SIG-M5 (cell line): Measurements from ENCODE around the gene RPGRIP1.
"Not testable (repeated sequence)": the region's sequence is repeated elsewhere in the genome, so short reads cannot be mapped to it uniquely, and the experiment has no call there.

Source experiments
- DNase-seq: peaks from one replicate; lab custom pipeline; 2025; lab: John Stamatoyannopoulos, UW

The RPGRIP1 gene

GRCh38 chr14:21302013-21302835, 22.3 kb downstream of the RPGRIP1 start:
- no peak for DNase-seq

DNA sequence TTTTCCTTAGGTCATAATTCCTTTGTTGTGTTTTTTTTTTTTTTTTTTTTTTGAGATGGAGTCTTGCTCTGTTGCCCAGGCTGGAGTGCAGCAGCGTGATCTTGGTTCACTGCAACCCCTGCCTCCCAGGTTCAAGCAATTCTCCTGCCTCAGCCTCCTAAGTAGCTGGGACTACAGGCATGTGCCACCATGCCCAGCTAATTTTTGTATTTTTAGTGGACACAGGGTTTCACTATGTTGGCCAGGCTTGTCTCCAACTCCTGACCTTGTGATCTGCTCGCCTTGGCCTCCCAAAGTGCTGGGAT, 22.9 kb downstream of the RPGRIP1 start:
- not testable (repeated sequence) for DNase-seq

- no peak for DNase-seq
Measured at GRCh38 chr14:21307637-21308036, 27.8 kb downstream of the RPGRIP1 start.

DNA sequence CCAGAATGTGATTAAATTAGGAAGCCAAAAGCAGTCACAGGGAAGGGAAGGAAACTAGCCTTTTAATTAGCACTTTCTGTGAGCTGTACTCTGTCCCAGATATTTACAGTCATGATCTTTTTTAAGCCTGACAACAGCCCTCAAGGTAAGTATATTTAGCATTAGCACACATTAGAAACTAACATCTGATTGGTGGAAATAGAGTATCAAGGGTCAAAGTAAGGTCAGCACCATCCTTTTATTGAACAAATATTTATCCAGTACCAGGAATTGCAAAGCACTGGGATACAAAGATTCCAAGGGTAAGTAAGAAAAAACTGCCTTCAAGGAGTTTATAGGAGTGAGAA, 28.2 kb downstream of the RPGRIP1 start:
- DNase-seq: no peak

DNA sequence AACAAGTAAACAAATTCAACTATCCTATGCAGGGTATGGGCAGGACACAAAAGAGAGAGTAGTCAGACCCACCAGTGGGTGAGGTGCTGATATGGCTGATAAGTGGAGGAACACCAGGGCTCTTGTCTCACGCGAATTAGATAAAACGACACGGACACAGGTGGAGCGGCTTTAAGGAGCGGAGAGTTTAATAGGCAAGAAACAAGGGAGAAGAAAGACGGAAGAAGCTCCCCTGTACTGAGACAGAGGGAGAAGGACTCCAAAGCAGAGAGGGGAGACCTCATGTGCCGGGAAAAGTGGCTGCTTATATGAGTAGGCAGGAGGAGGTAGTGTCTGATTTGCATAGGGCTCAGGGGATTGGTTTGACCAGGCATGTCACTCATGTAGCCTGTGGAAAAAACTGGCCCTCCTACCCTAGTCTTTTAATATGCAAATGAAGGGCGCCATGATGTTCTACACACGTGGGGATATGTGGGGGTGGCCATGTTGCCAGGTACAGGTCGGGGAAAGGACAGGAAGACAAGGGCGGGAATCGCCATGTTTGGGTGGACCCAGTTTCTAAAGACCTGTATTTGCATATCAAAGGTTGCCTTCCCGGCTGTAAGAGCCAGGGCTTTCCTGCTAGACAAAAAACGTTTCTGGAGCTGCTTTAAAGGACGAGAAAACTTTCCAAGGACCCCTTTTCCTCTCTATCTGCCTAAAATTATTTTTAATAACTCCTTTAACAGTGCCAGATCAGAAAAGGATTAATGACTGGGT, 28.8 kb downstream of the RPGRIP1 start:
- DNase-seq: no peak

DNA sequence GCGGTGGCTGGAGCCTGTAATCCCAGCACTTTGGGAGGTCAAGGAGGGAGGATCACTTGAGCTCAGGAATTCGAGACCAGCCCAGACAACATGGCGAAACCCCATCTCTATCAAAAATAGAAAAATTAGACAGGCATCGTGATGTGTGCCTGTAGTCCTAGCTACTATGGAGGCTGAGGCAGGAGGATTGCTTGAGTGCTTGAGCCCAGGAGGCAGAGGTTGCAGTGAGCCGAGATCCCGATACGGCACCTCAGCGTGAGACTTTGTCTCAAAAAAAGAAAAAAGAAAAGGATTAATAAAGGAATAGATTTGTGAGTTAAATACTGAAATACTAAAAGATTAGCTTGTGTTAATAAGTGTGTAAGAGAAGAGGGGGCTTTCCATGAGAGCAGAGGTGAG, 29.4 kb downstream of the RPGRIP1 start:
- DNase-seq: no peak

DNA sequence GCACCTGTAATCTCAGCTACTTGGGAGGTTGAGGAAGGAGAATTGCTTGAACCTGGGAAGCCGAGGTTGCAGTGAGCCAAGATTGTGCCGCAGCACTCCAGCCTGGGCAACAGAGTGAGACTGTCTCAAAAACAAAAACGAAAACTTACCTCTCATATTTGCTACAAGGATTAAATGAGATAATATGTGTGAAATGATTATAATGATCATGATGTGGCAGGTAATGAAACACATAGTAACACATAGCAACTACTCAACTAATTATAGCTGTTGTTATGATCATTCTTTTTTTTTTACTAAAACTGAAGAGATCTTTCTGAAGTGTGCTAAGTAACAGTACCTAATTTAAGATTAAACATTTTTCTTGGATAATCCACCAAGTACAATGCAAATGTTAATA, 30.1 kb downstream of the RPGRIP1 start:
- DNase-seq: no peak

DNA sequence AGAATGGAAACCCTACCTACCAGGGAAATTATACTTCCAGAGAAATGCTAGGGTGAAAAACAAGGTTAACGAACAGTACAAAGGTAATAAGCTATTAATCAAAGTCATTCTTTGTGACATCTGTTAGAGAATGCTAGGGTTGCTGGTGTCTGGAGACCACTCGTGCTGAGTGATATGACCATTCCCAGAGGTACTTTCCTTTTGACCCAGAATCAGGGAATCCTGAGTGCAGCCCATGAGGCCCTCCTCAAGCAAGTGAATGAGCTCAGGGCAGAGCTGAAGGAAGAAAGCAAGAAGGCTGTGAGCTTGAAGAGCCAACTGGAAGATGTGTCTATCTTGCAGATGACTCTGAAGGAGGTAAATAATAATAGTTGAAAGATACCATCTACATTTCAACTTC, 31.7 kb downstream of the RPGRIP1 start:
- no peak for DNase-seq

GRCh38 chr14:21313512-21313911, 33.6 kb downstream of the RPGRIP1 start:
- no peak for DNase-seq

DNA sequence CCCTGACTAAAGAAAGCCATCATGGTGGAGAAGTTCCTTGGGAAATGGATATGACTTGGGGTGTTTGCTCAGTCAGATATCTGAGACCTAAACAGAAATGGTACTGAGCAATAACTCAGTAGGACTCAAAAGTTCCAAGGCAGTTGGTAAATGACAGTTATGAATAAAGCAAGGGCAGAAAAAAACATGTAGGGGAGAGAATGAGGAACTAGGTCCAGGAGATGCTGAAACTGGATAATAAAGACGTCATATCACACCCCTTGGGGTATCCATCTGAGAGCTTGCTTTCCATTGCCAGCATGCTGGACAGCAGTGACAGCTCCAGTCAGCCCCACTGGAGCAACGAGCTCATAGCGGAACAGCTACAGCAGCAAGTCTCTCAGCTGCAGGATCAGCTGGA, 37.5 kb downstream of the RPGRIP1 start:
- DNase-seq: peak; percentile 7

DNA sequence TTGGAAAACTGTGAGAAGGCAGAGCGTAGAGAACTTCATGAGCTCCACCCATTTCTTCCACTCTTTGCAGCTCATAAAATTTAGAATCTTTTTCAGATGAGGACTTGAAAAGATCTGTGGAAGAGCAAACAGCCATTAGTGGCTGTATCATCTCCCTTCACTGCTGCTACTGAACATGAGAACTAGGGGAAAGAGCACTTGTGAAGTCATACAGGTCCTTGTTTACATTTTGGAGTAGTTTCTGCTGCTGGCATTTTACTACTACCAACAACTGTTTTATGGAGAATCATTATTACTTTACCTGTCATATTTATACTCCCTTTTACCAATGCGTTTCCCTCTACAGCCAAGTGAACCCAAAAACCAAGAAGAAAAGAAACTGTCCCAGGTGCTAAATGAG, 41.0 kb downstream of the RPGRIP1 start:
- DNase-seq: no peak

- no peak for DNase-seq
Measured at GRCh38 chr14:21322716-21323115, 42.8 kb downstream of the RPGRIP1 start.

GRCh38 chr14:21326972-21327371, 47.1 kb downstream of the RPGRIP1 start:
- no peak for DNase-seq
